Keratinocyte (primary cell): ENCODE data around the gene ACAN. TPM values are rescaled to one million over a fixed set of nuclear protein-coding genes. Genes with fewer than 3 reads are reported as not detected.

Experiments used
- DNase-seq: peaks from one replicate; pipeline ENCODE4 v3.0.0-alpha.2; 2011; ENCODE audit warnings: low read depth, missing footprints, low spot score
- FAIRE-seq: peaks from 2 replicates; lab custom pipeline; 2011; peaks lifted over from hg19 to GRCh38; lab: Jason Lieb, UNC
- H2AFZ ChIP-seq: 2 replicates; pipeline ENCODE4 v1.6.0; 2012; ENCODE audit warnings: low read length, control low read depth, inconsistent platforms; ENCODE audit not compliant: control insufficient read depth
- H3K27ac ChIP-seq: 2 replicates; pipeline ENCODE4 v1.5.1; 2011; ENCODE audit warnings: low read length; ENCODE audit not compliant: control insufficient read depth, insufficient read depth
- H3K27me3 ChIP-seq: 3 replicates; pipeline ENCODE4 v1.6.0; 2011; ENCODE audit warnings: low read length; ENCODE audit not compliant: control insufficient read depth, insufficient read depth; ENCODE audit errors: extremely low read depth
- H3K36me3 ChIP-seq, 2 experiments: 2 replicates in 1 of 2; 3 replicates in 1 of 2; pipeline ENCODE4 v1.5.1; 2011; ENCODE audit warnings: low read length in 2 of 2, mild to moderate bottlenecking in 1 of 2; ENCODE audit not compliant: control insufficient read depth in 2 of 2, insufficient read depth in 2 of 2; ENCODE audit errors: extremely low read depth in 1 of 2
- H3K4me1 ChIP-seq: 3 replicates; pipeline ENCODE4 v1.5.1; 2011; ENCODE audit warnings: low read length; ENCODE audit not compliant: control insufficient read depth, insufficient read depth; ENCODE audit errors: extremely low read depth
- H3K4me2 ChIP-seq: 3 replicates; pipeline ENCODE4 v1.6.0; 2011; ENCODE audit warnings: low read depth, low read length; ENCODE audit not compliant: control insufficient read depth, insufficient read depth; ENCODE audit errors: extremely low read depth
- H3K4me3 ChIP-seq, 3 experiments: fragments of 200-600 bp in 1 of 3; sonication (generic) in 1 of 3; 2 replicates in 2 of 3; 3 replicates in 1 of 3; pipeline ENCODE4 v1.5.1; 2011 to 2016; ENCODE audit warnings: low read length in 3 of 3, mild to moderate bottlenecking in 3 of 3, control low read depth in 2 of 3, inconsistent platforms in 1 of 3, low read depth in 1 of 3, mixed read lengths in 1 of 3, mixed run types in 1 of 3, moderate library complexity in 1 of 3; ENCODE audit not compliant: control insufficient read depth in 2 of 3, insufficient read depth in 2 of 3; ENCODE audit errors: extremely low read depth in 1 of 3
- H3K79me2 ChIP-seq: 2 replicates; pipeline ENCODE4 v1.6.0; 2012; ENCODE audit warnings: low read length; ENCODE audit not compliant: control insufficient read depth, insufficient read depth
- H3K9ac ChIP-seq: 3 replicates; pipeline ENCODE4 v1.6.0; 2011; ENCODE audit warnings: low read length; ENCODE audit not compliant: control insufficient read depth, insufficient read depth; ENCODE audit errors: extremely low read depth
- H3K9me1 ChIP-seq: 3 replicates; pipeline ENCODE4 v1.6.0; 2011; ENCODE audit warnings: low read length; ENCODE audit not compliant: control insufficient read depth, insufficient read depth; ENCODE audit errors: extremely low read depth
- H3K9me3 ChIP-seq: 2 replicates; pipeline ENCODE4 v1.5.1; 2012; ENCODE audit warnings: low read depth, low read length; ENCODE audit not compliant: control insufficient read depth
- H4K20me1 ChIP-seq: 3 replicates; pipeline ENCODE4 v1.6.0; 2011; ENCODE audit warnings: low read length; ENCODE audit not compliant: control insufficient read depth, insufficient read depth; ENCODE audit errors: extremely low read depth
- EZH2 ChIP-seq: IDR thresholded peaks from one replicate; pipeline ENCODE4 v1.6.1; 2012; ENCODE audit warnings: inconsistent platforms, mild to moderate bottlenecking, low read length, moderate library complexity
- dilution Hi-C: fragments of 300-500 bp; cut with MboI; formaldehyde crosslinking; loops from one replicate; pipeline ENCODE4 v1.7.0; 2020; ENCODE audit warnings: low sequenced_read_pairs; ENCODE audit not compliant: extremely low pct_ligation_motif_present
- polyA plus RNA-seq, 5 experiments: library from polyadenylated mRNA; depleted of rRNA in 3 of 5; stranded (reverse) in 3 of 5; stranded (forward) in 1 of 5; unstranded in 1 of 5; fragments of >200 nt; gene quantifications; 1 replicate in 1 of 5; 2 replicates in 3 of 5; 3 replicates in 1 of 5; pipeline versions ENCODE4 v1.2.1 to v1.2.3, GENCODE V29; 2011 to 2012; ENCODE audit warnings: missing spikeins in 2 of 5, low read depth in 1 of 5, low replicate concordance in 1 of 5
- TF ChIP-seq, protein P1 (sequence below), 3 experiments: IDR thresholded peaks in 1 of 3; conservative IDR thresholded peaks in 1 of 3; optimal IDR thresholded peaks in 1 of 3; 2 replicates in 2 of 3; 3 replicates in 1 of 3; pipeline versions ENCODE3 to v1.5.1; 2011; ENCODE audit warnings: low read length in 3 of 3, mild to moderate bottlenecking in 3 of 3, moderate library complexity in 2 of 3, control low read depth in 1 of 3, inconsistent platforms in 1 of 3; ENCODE audit not compliant: insufficient read depth in 2 of 3; ENCODE audit errors: extremely low read depth in 1 of 3

Gene ACAN
- polyA plus RNA-seq, 1 donor (not counting 4 experiments of a cell fraction or from before 2014, with no cell fraction given) = not detected

- dilution Hi-C loops = no loop called here
- no peaks in the 10 kb centered on the region for H3K9me1 ChIP-seq
Observed at GRCh38 chr15:88871313-88871712, 68.1 kb downstream of the ACAN start.

DNA sequence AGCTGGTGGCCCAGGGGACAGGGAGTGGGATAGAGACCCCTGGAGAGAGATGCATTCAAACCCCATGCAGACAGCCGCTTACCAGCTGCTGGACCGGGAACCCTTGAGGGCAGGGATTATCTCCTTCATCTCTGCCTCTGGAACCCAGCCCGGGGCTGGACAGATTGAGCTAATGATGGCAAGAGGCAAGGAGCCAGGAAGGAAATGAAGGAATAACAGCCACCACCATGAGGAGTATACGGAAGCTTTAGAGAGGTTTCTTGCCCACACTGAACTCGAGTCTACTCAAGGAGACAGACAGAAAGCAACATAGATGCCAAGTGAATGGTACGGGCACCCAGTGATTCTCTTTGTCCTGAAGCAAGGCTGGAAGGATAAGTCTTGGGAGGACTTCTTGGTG lies 68.9 kb downstream of the ACAN start:
- no peak for FAIRE-seq
- Histone ChIP-seq H3K4me2 (no peak overlapping the region), H3K36me3 (no peaks in the 10 kb centered on the region), H2AFZ (no peak overlapping the region), H3K9me3 (peaks cover 2% of the 10 kb centered on the region), H3K79me2 (no peaks in the 10 kb centered on the region), H3K4me1 (no peaks in the 10 kb centered on the region), H3K27me3 (peaks cover 3% of the 10 kb centered on the region), H3K27ac (no peak overlapping the region), H3K4me3 (no peak overlapping the region), H3K9me1 (no peaks in the 10 kb centered on the region), H4K20me1 (no peaks in the 10 kb centered on the region), H3K9ac (no peak overlapping the region)
- dilution Hi-C loops = no loop called here
- no peak for DNase-seq
- TF ChIP-seq EZH2 = no peak
- TF ChIP-seq, protein P1, sequence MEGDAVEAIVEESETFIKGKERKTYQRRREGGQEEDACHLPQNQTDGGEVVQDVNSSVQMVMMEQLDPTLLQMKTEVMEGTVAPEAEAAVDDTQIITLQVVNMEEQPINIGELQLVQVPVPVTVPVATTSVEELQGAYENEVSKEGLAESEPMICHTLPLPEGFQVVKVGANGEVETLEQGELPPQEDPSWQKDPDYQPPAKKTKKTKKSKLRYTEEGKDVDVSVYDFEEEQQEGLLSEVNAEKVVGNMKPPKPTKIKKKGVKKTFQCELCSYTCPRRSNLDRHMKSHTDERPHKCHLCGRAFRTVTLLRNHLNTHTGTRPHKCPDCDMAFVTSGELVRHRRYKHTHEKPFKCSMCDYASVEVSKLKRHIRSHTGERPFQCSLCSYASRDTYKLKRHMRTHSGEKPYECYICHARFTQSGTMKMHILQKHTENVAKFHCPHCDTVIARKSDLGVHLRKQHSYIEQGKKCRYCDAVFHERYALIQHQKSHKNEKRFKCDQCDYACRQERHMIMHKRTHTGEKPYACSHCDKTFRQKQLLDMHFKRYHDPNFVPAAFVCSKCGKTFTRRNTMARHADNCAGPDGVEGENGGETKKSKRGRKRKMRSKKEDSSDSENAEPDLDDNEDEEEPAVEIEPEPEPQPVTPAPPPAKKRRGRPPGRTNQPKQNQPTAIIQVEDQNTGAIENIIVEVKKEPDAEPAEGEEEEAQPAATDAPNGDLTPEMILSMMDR (optimal IDR thresholded peaks at IDR 0.05 in 1 of 3, IDR thresholded peaks at IDR 0.05 in 1 of 3, conservative IDR thresholded peaks at IDR 0.05 in 1 of 3; ENCODE audit: extremely low read depth in 1 of 3, insufficient read depth in 2 of 3, low read length in 3 of 3) = no peak

More at GRCh38 chr15:88871313-88871712, 68.1 kb downstream of the ACAN start:
- Histone ChIP-seq H4K20me1 (no peaks in the 10 kb centered on the region), H3K27me3 (peaks cover 3% of the 10 kb centered on the region), H3K4me3 (no peak overlapping the region), H3K4me1 (no peaks in the 10 kb centered on the region), H3K27ac (no peak overlapping the region), H3K4me2 (no peak overlapping the region), H3K36me3 (no peaks in the 10 kb centered on the region), H3K9ac (no peak overlapping the region), H2AFZ (no peak overlapping the region), H3K79me2 (no peaks in the 10 kb centered on the region), H3K9me3 (peaks cover 2% of the 10 kb centered on the region)
- no peak for DNase-seq
- no peak for FAIRE-seq
- TF ChIP-seq, protein P1 (optimal IDR thresholded peaks at IDR 0.05 in 1 of 3, IDR thresholded peaks at IDR 0.05 in 1 of 3, conservative IDR thresholded peaks at IDR 0.05 in 1 of 3; ENCODE audit: extremely low read depth in 1 of 3, insufficient read depth in 2 of 3, low read length in 3 of 3) = no peak
